ENCODE measurements around the gene THSD7B. TPM values are rescaled to one million over a fixed set of nuclear protein-coding genes. Genes with fewer than 3 reads are reported as not detected.

THSD7B gene
- total and polyA plus RNA-seq, 2 of the 13 experiments (the other 11 are each of a cell fraction or from before 2014, with no cell fraction given) = 0.02 TPM; not detected in 1

DNA sequence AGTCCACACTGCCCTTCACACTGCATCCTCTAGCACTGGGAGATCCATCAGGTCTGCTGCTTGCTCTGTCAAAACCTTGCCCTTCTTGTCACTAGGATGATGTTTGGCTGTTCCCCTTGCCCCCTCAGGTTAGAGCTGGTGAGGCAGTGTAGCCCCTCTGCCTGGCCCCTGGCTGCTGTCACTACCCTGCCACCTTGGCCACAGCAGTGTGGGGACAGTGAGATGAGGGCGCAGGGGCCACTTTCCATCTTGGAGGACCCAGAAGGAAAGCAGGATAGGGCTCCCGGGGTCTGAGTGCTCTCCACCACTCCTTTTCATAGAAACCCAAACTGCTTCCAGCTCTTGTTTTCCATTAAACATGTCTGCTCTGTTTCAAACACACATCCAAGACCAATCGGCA is 19.9 kb downstream of the THSD7B start:
- POLR2A ChIA-PET = no interaction called here
- no peak overlapping the region for H3K4me2 ChIP-seq (ENCODE audit: low read depth, low read length)
- H3K79me2 ChIP-seq (ENCODE audit: insufficient read depth, low read length) = no peaks in the 10 kb centered on the region
- FAIRE-seq = no peak
- 19% methylated on average over 3 of the region's 3 CpGs for WGBS (ENCODE audit: low lambda C conversion rate)
- CTCF ChIA-PET (ENCODE audit: low intra/inter-chr PET ratio, low total read pairs) = no interaction called here
- no peaks in the 10 kb centered on the region for H3K36me3 ChIP-seq (replicated peaks in 1 of 2; ENCODE audit: control insufficient read depth in 1 of 2, insufficient read depth in 2 of 2, low read length in 2 of 2)
- H3K9ac ChIP-seq (ENCODE audit: insufficient read depth, low read depth, low read length) = no peak overlapping the region
- H3K9me3 ChIP-seq (ENCODE audit: low read length) = no peaks in the 10 kb centered on the region
- intact Hi-C loops (cut with micrococcal nuclease; ENCODE audit: unreplicated experiment) = no loop called here
- ATAC-seq = no peak
- in situ Hi-C loops (cut with HindIII; ENCODE audit: extremely low pct_ligation_motif_present, low pct_unique_long_range_greater_than_20kb) = no loop called here
- no peak overlapping the region for H2AFZ ChIP-seq (ENCODE audit: low read length)
- BruUV-seq (replicated peaks) = no TSS peak
- no peak for TF ChIP-seq GLI4 (CRISPR knock-in tag; IDR thresholded peaks at IDR 0.05; ENCODE audit: borderline replicate concordance)
- H3K27me3 ChIP-seq (ENCODE audit: control insufficient read depth in 1 of 2, insufficient read depth in 2 of 2, low read length in 2 of 2) = no peaks in the 10 kb centered on the region; a peak in 1 of 5 replicates
- no peak for DNase-seq (ENCODE audit: low spot score)
- H3K4me3 ChIP-seq (replicated peaks in 1 of 3; ENCODE audit: insufficient read depth in 1 of 3, low read depth in 2 of 3, low read length in 3 of 3) = no peak overlapping the region
- no peaks in the 10 kb centered on the region for H3K4me1 ChIP-seq (ENCODE audit: insufficient read depth, low read length)
- H3K27ac ChIP-seq (ENCODE audit: extremely low read length, insufficient read depth, low read length) = no peak overlapping the region
- H4K20me1 ChIP-seq (ENCODE audit: insufficient read depth, low read length) = no peaks in the 10 kb centered on the region

DNA sequence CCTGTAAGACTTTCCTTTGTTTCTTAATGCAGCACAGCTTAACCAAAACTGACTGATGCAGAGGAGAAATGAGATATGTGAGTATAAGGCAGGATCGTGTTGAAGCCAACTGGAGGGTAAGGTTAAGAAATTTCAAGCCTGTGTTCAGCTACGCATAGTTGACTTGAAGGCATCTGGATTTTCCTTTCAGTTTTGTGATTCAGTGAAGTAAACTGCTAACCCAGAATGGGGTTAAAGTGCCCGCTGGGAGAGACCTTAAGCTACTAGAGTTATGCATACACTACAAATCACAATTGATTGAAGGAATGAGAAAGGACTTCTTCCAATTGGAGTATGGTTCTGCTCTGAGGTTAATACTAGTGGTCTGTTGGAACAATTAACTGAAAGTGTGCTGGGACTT is 22.6 kb downstream of the THSD7B start:
- no peak overlapping the region for H2AFZ ChIP-seq (ENCODE audit: low read length)
- intact Hi-C loops (cut with micrococcal nuclease; ENCODE audit: unreplicated experiment) = no loop called here
- no peak for FAIRE-seq
- ATAC-seq = no peak
- 14% methylated on average over 3 of the region's 3 CpGs for WGBS (ENCODE audit: low lambda C conversion rate)
- no peak overlapping the region for H3K9ac ChIP-seq (ENCODE audit: insufficient read depth, low read depth, low read length)
- no peaks in the 10 kb centered on the region for H4K20me1 ChIP-seq (ENCODE audit: insufficient read depth, low read length)
- H3K9me3 ChIP-seq (ENCODE audit: low read length) = no peaks in the 10 kb centered on the region
- TF ChIP-seq JUN (CRISPR knock-in tag; IDR thresholded peaks at IDR 0.05) (no peak), ARNTL (CRISPR knock-in tag; IDR thresholded peaks at IDR 0.05) (no peak), GATAD1 (CRISPR knock-in tag; IDR thresholded peaks at IDR 0.05) (no peak), NFRKB (IDR thresholded peaks at IDR 0.05) (no peak), AHR (CRISPR knock-in tag; IDR thresholded peaks at IDR 0.05) (no peak), HMGA1 (CRISPR knock-in tag; conservative IDR thresholded peaks at IDR 0.05) (no peak), ISL2 (CRISPR knock-in tag; IDR thresholded peaks at IDR 0.05) (no peak), NFKB2 (CRISPR knock-in tag; IDR thresholded peaks at IDR 0.05; ENCODE audit: borderline replicate concordance) (no peak), XRCC5 (optimal IDR thresholded peaks at IDR 0.05; ENCODE audit: low read length) (no peak), ZNF543 (CRISPR knock-in tag; IDR thresholded peaks at IDR 0.05) (no peak), MXI1 (IDR thresholded peaks at IDR 0.05; ENCODE audit: borderline replicate concordance, low read depth, low read length) (no peak), RBM22 (optimal IDR thresholded peaks at IDR 0.05; ENCODE audit: low read length) (no peak), CREB1 (IDR thresholded peaks at IDR 0.05) (no peak), CREB1 (CRISPR knock-in tag; IDR thresholded peaks at IDR 0.05) (no peak)
- TF ChIP-seq, protein P1, sequence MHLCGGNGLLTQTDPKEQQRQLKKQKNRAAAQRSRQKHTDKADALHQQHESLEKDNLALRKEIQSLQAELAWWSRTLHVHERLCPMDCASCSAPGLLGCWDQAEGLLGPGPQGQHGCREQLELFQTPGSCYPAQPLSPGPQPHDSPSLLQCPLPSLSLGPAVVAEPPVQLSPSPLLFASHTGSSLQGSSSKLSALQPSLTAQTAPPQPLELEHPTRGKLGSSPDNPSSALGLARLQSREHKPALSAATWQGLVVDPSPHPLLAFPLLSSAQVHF (CRISPR knock-in tag; IDR thresholded peaks at IDR 0.05) = no peak
- TF ChIP-seq, protein P2, sequence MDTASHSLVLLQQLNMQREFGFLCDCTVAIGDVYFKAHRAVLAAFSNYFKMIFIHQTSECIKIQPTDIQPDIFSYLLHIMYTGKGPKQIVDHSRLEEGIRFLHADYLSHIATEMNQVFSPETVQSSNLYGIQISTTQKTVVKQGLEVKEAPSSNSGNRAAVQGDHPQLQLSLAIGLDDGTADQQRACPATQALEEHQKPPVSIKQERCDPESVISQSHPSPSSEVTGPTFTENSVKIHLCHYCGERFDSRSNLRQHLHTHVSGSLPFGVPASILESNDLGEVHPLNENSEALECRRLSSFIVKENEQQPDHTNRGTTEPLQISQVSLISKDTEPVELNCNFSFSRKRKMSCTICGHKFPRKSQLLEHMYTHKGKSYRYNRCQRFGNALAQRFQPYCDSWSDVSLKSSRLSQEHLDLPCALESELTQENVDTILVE (CRISPR knock-in tag; IDR thresholded peaks at IDR 0.05) = no peak
- no peaks in the 10 kb centered on the region; a peak in 1 of 5 replicates for H3K27me3 ChIP-seq (ENCODE audit: control insufficient read depth in 1 of 2, insufficient read depth in 2 of 2, low read length in 2 of 2)
- no peaks in the 10 kb centered on the region for H3K36me3 ChIP-seq (replicated peaks in 1 of 2; ENCODE audit: control insufficient read depth in 1 of 2, insufficient read depth in 2 of 2, low read length in 2 of 2)
- DNase-seq (ENCODE audit: low spot score) = no peak
- in situ Hi-C loops (cut with HindIII; ENCODE audit: extremely low pct_ligation_motif_present, low pct_unique_long_range_greater_than_20kb) = no loop called here
- ChIA-PET CTCF (ENCODE audit: low intra/inter-chr PET ratio, low total read pairs) (no interaction called here), POLR2A (no interaction called here)
- H3K4me3 ChIP-seq (replicated peaks in 1 of 3; ENCODE audit: insufficient read depth in 1 of 3, low read depth in 2 of 3, low read length in 3 of 3) = no peak overlapping the region
- no peak overlapping the region for H3K4me2 ChIP-seq (ENCODE audit: low read depth, low read length)
- BruUV-seq (replicated peaks) = no TSS peak
- H3K79me2 ChIP-seq (ENCODE audit: insufficient read depth, low read length) = no peaks in the 10 kb centered on the region
- H3K4me1 ChIP-seq (ENCODE audit: insufficient read depth, low read length) = no peaks in the 10 kb centered on the region
- H3K27ac ChIP-seq (ENCODE audit: extremely low read length, insufficient read depth, low read length) = no peak overlapping the region

Data from HepG2 (cell line).